ENCODE data around the gene ARMH2.

ARMH2 gene

DNA sequence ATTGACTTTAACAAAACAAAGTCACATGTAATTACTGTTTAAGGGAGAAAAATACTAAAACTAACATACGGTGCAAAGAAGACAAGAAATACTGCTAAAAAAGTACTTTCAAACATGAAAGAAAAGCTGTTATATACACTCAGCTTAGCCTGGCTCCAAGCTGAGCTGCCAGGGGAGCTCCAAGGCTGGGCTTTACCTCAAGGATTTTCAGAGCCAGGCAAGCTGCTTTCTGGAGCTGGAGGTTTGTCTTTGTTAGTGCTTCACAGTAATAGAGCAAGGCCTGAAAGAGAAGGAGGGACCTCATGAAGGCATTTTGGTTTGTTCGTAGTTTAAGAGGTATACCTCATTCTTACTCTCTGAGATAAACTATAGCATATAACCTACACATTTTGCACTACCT lies 19.6 kb upstream of the ARMH2 start:
- Histone ChIP-seq H3K4me3 (replicated peaks; ENCODE audit: low read depth, low read length) (no peak overlapping the region), H3K27me3 (replicated peaks; ENCODE audit: control insufficient read depth, insufficient read depth, low read length) (no peaks in the 10 kb centered on the region), H3K36me3 (ENCODE audit: control insufficient read depth, insufficient read depth, low read length) (no peaks in the 10 kb centered on the region; the same call in 1 of the 2 replicates)
- DNase-seq (ENCODE audit: extremely low read depth, insufficient read length) = no peak
- TF ChIP-seq, protein P1, sequence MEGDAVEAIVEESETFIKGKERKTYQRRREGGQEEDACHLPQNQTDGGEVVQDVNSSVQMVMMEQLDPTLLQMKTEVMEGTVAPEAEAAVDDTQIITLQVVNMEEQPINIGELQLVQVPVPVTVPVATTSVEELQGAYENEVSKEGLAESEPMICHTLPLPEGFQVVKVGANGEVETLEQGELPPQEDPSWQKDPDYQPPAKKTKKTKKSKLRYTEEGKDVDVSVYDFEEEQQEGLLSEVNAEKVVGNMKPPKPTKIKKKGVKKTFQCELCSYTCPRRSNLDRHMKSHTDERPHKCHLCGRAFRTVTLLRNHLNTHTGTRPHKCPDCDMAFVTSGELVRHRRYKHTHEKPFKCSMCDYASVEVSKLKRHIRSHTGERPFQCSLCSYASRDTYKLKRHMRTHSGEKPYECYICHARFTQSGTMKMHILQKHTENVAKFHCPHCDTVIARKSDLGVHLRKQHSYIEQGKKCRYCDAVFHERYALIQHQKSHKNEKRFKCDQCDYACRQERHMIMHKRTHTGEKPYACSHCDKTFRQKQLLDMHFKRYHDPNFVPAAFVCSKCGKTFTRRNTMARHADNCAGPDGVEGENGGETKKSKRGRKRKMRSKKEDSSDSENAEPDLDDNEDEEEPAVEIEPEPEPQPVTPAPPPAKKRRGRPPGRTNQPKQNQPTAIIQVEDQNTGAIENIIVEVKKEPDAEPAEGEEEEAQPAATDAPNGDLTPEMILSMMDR (IDR thresholded peaks at IDR 0.05; ENCODE audit: insufficient read depth, low read length, poor library complexity, severe bottlenecking) = no peak

DNA sequence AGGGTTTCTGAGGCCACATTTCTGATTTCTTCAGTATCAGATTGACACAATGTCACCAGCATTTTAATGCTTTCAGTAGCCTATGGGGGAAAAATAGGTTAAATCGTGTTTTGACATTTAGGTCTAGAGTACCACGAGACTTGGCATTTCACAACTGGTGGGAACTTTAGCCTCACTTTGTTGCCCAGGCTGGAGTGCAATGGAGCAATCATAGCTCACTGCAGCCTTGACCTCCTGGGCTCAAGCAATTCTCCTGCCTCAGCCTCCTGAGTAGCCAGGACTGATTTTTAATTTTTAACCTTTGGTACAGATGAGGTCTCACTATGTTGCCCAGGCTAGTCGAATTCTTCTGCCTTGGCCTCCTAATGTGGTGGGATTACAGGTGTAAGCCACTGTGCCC lies 11.0 kb upstream of the ARMH2 start:
- DNase-seq (ENCODE audit: extremely low read depth, insufficient read length) = no peak
- no peak overlapping the region for H3K4me3 ChIP-seq (replicated peaks; ENCODE audit: low read depth, low read length)
- H3K36me3 ChIP-seq (ENCODE audit: control insufficient read depth, insufficient read depth, low read length) = peaks cover 4% of the 10 kb centered on the region
- no peaks in the 10 kb centered on the region for H3K27me3 ChIP-seq (replicated peaks; ENCODE audit: control insufficient read depth, insufficient read depth, low read length)
- TF ChIP-seq, protein P1 (IDR thresholded peaks at IDR 0.05; ENCODE audit: insufficient read depth, low read length, poor library complexity, severe bottlenecking) = no peak

DNA sequence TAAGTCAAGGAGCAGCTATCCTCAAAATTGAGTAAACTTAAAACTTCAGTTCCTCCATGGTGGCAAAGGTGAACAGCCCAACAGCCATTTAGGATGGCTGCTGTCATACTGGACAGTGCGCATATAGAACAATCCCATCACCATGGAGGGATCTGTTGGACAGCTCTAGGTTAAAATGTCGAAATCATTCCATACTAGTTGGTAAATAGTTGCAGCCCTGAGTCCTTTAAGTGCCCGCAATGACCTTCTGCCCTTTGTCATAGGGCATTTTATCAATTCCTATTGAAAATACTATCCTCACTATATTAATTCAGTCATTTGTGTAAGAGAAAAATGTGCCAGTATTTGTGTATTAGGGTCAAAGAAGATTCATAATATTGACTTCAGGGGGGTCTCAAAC lies 8.9 kb upstream of the ARMH2 start:
- Histone ChIP-seq H3K27me3 (replicated peaks; ENCODE audit: control insufficient read depth, insufficient read depth, low read length) (no peaks in the 10 kb centered on the region), H3K36me3 (ENCODE audit: control insufficient read depth, insufficient read depth, low read length) (peaks cover 4% of the 10 kb centered on the region), H3K4me3 (replicated peaks; ENCODE audit: low read depth, low read length) (no peak overlapping the region)
- TF ChIP-seq, protein P1 (IDR thresholded peaks at IDR 0.05; ENCODE audit: insufficient read depth, low read length, poor library complexity, severe bottlenecking) = no peak
- no peak for DNase-seq (ENCODE audit: extremely low read depth, insufficient read length)

DNA sequence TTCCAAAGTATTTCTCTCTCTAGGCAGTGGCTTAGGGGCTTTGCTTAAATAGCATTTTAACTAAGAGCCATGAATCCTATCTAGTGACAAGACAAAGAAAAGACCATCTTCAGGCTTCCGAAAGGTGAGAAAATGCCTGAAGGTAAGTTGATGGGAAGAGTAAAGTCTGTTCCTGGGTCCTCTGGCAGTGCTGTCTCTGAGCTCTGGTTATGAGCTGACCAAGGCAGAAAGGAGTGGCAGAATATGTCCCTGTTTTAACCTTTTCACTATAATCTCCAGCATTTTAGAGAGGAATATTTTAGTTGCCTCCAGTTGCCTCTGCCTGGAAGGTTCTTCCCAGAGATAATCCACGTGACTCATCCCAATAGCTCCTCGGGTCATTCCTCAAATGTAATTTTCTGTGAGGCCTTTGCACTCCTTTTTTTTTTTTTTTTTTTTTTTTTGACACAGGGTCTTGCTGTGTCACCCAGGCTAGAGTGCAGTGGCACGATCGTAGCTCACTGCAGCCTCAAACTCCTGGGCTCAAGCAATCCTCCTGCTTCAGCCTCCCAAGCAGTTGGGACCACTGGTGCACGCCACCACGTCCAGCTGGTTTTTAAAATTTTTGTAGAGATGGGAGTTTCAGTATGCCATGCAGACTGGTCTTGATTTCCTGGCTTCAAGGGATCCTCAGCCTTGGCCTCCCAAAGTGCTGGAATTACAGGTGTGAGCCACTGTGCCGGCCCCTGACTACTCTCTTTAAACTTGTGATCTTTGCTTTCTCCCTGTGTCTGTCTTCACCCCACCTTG lies 3.7 kb upstream of the ARMH2 start:
- no peak for DNase-seq (ENCODE audit: extremely low read depth, insufficient read length)
- H3K27me3 ChIP-seq (replicated peaks; ENCODE audit: control insufficient read depth, insufficient read depth, low read length) = no peaks in the 10 kb centered on the region
- peaks cover under 1% of the 10 kb centered on the region for H3K36me3 ChIP-seq (ENCODE audit: control insufficient read depth, insufficient read depth, low read length)
- TF ChIP-seq, protein P1 (IDR thresholded peaks at IDR 0.05; ENCODE audit: insufficient read depth, low read length, poor library complexity, severe bottlenecking) = no peak
- H3K4me3 ChIP-seq (replicated peaks; ENCODE audit: low read depth, low read length) = no peak overlapping the region

DNA sequence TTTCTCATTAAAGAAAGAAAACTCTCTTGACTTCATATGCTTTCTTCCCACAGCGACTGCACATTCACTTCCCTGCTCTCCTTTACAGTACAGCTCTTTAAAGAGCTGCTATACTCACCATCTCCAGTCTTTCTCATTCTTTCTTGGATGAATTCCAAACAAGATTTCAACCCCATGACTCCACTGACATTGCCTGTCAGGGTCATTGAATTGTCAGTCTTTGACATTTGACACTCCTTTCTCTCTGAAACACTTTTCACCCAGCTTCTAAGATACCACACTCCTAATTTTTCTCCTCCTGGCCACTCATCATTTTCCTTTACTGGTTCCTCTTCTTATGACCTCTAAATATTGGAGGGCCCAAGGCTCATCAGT lies 811 bp upstream of the ARMH2 start:
- DNase-seq (ENCODE audit: extremely low read depth, insufficient read length) = no peak
- no peaks in the 10 kb centered on the region for H3K27me3 ChIP-seq (replicated peaks; ENCODE audit: control insufficient read depth, insufficient read depth, low read length)
- no peak overlapping the region for H3K4me3 ChIP-seq (replicated peaks; ENCODE audit: low read depth, low read length)
- no peaks in the 10 kb centered on the region; the same call in 1 of the 2 replicates for H3K36me3 ChIP-seq (ENCODE audit: control insufficient read depth, insufficient read depth, low read length)
- TF ChIP-seq, protein P1 (IDR thresholded peaks at IDR 0.05; ENCODE audit: insufficient read depth, low read length, poor library complexity, severe bottlenecking) = no peak
